GM18498 (cell line): ENCODE data around the gene ZNF493.

ENCODE experiments used
- ATAC-seq: cut with Tn5 transposase; IDR thresholded peaks from one replicate; pipeline ENCODE4 v1.9.1; 2021; ENCODE audit warnings: mild to moderate bottlenecking, moderate library complexity; ENCODE audit not compliant: unreplicated experiment

The ZNF493 gene

DNA sequence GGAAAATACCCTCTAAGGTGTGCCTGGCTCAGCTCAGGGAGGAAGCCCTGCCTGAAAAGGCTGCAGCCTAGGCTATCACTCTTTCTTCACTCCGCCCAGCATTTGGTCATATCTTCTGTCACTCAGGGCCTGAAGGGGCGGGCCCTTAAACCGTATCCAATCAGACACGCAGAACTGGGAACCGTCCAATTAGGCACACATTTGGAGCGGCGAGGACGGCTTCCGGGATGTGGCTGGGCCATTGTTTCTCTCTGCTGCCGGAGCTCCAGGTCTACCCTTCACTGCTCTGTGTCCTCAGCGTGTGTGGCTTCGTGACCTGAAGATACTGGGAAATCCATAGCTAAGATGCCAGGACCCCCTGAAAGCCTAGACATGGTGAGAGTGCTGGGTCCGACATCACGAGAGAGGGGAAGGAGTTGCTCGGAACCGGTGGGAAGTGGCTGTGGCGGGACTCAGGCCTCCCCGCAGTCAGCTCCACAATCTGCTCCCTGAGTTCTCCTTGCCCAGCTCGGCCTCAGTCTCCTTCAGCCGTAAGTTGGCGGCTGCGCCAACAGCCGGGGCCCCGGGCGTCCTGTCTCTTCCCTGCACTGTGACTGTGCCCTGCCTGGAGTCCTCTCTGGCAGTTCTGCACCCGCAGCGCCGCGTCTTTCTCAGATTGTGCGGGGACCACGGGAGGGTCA is at the start of gene ZNF493:
Gene ZNF493, plus strand, starts transcription at position 241 of the 680 bp plus-strand sequence. Its CDS starts 105 bp downstream, at position 346.
- peak; percentile 100 for ATAC-seq

DNA sequence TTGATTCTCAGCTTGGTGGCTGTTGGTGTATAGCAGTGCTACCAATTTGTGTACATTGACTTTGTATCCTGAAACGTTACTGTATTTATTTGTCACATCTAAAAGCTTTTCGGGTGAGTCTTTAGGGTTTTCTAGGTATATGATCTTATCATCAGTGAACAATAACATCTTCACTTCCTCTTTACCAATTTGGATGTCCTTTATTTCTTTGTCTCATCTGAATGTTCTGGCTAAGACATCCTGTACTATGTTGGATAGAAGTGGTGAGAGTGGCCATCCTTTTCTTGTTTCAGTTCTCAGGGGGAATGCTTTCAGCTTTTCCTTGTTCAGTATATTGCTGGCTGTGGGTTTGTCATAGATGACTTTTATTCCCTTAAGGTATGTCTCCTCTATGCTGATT is 44.1 kb upstream of the ZNF493 start:
- ATAC-seq, result no peak

DNA sequence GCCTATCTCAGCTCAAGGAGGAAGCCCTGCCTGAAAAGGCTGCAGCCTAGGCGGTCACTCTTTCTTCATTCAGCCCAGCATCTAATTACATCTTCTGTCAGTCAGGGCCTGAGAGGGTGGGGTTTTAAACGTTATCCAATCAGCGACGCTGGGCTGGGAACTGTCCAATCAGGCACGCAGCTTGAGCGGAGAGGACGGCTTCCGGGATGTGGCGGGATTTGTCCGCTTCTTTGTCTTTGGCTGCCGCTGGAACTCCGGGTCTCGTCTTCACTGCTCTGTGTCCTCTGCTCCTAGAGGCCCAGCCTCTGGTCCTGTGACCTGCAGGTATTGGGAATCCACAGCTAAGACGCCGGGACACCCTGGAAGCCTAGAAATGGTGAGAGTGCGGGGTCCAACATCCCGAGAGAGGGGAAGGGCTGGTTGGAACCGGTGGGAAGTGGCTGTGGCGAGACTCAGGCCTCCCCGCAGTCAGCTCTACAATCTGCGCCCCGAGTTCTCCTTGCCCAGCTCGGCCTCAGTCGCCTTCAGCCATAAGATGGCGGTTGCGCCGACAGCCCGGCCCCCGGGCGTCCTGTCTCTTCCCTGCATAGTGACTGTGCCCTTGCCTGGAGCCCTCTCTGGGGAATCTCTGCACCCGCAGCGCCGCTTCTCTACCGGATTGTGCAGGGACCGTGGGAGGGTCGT is 38.0 kb upstream of the ZNF493 start, which contains the start of gene ZNF738:
Gene ZNF738, plus strand, starts transcription at position 233 of the 684 bp plus-strand sequence. Its CDS starts 141 bp downstream, at position 374.
- peak; percentile 98 for ATAC-seq

- ATAC-seq, result no peak
Measured at GRCh38 chr19:21362291-21362690, 34.6 kb upstream of the ZNF493 start.

DNA sequence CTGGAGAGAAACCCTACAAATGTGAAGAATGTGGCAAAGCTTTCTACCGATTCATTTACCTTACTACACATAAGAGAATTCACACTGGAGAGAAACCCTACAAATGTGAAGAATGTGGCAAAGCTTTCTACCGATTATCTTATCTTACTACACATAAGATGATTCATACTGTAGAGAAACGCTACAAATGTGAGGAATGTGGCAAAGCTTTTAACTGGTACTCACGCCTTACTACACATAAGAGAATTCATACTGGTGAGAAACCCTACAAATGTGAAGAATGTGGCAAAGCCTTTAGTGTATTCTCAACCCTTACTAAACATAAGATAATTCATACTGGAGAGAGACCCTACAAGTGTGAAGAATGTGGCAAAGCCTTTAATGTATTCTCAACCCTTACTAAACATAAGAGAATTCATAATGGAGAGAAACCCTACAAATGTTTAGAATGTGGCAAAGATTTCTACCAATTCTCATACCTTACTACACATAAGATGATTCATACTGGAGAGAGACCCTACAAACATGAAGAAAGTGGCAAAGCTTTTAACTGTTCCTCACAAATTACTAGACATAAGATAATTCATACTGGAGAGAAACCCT is 12.9 kb upstream of the ZNF493 start:
- ATAC-seq, result no peak

- ATAC-seq, result no peak
Measured at GRCh38 chr19:21396121-21396520, 812 bp upstream of the ZNF493 start.

GRCh38 chr19:21398851-21399250 is 1.9 kb downstream of the ZNF493 start:
- no peak for ATAC-seq

DNA sequence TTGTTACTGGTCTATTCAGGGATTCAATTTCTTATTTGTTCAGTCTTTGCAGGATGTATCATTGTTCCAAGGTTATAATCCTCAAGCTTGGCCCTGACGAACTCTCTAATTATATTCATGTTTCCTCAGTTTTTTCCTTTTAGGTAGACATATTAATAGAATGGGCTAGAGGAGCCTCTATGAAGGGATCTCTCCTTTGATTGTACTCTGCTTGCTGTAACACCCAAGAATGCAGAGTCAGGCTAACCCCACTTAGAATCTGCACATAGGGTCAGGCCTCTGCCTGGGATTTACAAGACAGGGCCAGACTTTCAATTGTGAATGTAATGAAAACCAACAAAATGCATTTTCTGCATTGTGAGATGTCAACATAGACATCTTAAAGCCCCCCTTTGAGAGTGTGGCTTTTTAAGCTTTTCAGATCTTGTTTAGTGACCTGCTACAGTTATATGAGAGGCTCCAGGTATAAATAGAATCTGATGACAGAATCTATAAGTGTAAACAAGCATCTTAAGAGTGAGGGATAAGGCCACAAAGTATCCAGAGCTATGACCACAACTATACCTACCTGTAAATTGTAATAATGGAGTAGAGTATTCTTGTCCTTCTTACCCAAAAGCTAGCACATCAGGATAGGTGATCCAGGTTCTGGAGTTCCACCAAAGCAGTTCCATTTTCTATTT is 5.5 kb downstream of the ZNF493 start:
- ATAC-seq, result no peak

- no peak for ATAC-seq
Measured at GRCh38 chr19:21410166-21410565, 13.2 kb downstream of the ZNF493 start.

DNA sequence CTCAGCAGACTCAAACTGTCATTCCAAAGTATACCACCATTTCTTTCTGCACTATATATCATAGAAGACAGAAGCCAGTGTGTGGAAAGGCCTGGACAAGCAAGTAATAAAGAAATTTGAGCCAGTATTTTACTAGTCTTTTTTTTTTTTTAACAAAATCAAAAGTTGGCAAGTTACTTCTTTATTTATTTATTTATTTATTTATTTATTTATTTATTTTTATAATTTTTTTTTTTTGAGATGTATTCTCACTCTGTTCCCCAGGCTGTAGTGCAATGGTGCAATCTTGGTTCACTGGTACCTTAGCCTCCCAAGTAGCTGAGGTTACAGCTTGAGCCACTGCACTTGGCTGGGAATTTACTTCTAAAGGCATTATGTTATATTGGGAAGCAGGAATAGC is 25.3 kb downstream of the ZNF493 start:
- no peak for ATAC-seq

GRCh38 chr19:21423057-21424041 is 26.4 kb downstream of the ZNF493 start:
- ATAC-seq, result no peak

DNA sequence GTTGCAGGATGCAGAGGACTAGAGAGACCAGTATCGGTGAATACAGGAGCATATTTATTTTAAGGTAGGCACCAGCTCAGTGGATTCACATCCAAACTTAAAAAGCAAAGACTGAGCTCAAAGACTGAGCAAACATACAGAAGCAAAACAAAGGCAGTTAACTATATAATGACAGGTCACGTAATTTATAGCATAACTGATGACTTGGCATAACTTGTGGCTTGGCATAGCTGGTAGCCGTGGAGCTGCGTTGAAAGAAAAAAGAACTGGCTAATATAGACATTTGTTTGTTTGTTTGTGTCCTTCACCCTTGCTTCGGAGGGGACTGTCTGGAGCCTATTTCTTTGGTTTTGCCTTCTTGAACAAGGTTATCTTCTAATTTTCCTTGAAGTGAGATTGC is 33.7 kb downstream of the ZNF493 start:
- no peak for ATAC-seq

DNA sequence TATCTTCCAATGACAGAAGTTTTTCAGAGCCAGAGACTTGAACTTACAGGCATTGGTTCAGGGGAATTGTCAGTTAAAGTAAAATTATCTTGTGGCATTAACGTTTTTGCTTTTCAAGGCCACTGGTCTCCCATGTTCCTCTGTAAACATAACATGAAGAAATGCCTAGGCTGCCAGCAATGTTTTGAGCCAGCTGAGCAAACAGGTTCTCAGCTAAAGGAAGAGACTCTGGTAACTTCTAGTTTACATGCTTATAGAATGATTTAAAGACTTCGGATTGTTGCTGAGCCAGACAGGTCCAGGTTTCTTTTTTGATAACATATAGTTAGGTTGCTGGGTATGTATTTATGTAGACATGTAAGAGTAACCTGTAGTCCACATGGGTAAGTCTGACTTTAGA is 35.7 kb downstream of the ZNF493 start:
- ATAC-seq, result no peak

DNA sequence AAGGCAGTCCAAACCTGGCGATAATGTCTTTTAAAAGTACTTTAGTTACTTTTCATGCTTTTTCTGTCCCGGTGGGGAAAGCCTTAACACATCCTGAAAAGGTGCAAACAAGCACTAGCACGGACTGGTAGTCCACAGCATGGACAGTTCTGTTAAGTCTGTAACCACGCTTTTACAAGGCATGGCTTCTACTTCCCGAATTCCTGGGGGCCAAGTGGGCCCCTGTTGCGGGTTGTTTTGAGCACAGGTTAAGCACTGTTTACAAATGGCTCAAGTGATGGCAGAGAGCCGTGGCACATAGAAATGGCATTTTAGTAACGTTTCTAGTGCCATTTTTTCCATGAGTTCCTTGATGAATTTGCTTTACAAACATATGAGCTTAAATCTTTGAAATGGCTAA is 37.6 kb downstream of the ZNF493 start:
- no peak for ATAC-seq

- ATAC-seq, result no peak
Measured at GRCh38 chr19:21434967-21435544, 38.1 kb downstream of the ZNF493 start.

- no peak for ATAC-seq
Measured at GRCh38 chr19:21439201-21439751, 42.3 kb downstream of the ZNF493 start.

- ATAC-seq, result no peak
Measured at GRCh38 chr19:21440321-21440720, 43.4 kb downstream of the ZNF493 start.

DNA sequence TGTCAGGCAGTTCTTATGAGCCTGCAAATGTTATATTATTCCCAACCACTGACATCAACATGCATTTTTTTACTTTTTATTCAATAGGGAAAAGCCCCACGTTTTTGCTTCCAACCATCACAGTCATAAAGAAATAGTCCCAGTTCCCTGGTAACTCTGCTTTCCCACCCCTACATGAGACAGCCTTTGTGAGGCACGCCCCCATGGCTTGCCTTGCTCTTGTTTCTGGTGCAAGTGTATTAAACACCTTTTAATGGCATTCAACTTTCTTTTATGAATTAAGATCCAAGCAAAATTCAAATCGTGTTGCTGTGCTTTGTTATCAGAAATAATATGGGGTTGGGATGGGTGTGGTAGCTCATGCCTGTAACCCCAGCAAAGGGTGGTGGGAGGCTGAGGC is 54.3 kb downstream of the ZNF493 start:
- ATAC-seq, result no peak

DNA sequence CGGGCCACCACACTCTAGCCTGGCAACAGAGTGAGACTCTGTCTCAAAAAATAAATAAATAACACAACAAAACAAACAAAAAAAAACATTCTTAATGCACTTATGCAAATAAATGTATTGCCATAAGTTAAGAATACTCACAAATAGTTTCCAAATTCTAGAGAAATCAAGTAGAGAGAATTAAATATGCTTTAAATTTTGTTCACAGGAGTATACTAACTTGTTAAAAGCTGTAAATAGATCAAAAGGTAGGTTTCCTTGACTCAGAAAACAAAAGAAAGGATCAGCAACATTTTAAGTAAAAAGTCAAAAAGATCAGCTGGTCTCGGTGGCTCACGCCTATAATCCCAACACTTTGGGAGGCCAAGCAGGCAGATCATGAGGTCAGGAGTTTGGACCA is 58.0 kb downstream of the ZNF493 start:
- ATAC-seq, result no peak

- no peak for ATAC-seq
Measured at GRCh38 chr19:21460686-21461085, 63.8 kb downstream of the ZNF493 start.
